ENCODE data around the gene NPTX1.

Gene NPTX1

DNA sequence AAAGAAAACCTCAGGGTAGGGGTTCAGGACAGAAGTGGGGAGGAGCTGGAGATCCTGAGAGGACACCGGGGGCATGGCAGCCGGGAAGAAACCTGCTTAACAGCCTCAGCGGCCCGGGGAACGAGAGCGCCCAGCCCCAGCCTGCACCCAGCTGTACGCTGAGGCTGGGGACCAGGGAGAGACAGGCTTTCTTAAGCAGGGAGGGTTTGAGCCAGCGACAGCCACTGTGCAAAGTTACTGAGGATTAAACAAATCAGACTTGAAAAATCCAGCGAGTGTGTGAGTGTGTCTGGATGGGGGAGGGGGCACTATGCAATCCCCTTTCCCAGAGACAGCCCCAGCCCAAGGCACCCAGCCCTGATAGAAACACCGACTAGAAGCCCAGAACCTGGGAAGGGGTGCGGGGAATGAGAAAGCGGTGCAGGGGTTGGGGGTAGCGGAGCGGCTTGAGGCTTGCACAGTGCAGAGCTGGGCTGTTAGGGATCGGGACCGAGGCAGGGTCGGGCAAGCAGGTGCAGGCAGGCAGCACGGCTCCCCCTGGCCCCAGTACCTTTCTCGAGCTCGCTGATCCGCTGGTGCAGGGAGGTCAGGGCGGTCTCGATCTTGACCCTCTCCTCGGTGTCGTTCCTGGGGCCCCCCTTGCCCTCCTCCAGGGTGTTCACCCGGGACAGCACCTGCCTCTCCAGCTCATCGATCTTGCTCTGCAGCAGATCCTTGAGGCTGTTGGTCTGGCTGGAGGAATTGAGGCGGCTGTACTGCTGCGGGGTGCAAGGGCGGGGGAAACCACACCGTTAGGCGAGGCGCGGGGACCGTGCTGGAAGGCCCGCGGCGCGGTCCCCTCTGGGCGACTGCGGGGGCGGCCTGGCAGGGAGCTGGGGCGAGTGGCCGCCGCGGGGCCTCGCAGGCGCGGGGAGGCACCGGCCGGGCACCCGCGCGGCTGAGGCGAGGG, 1.2 kb downstream of the NPTX1 start:
- Histone ChIP-seq H3K9me3 (ENCODE audit: insufficient read depth, low read length) (no peaks in the 10 kb centered on the region), H3K4me3 (ENCODE audit: insufficient read depth, low read length, poor library complexity, severe bottlenecking) (no peak overlapping the region), H3K27ac (ENCODE audit: low read depth, low read length) (no peak overlapping the region), H3K4me2 (ENCODE audit: low read depth, low read length, poor library complexity, severe bottlenecking) (no peak overlapping the region), H3K9me2 (replicated peaks; ENCODE audit: insufficient read depth, low read length) (no peaks in the 10 kb centered on the region), H4K20me1 (ENCODE audit: low read depth, low read length) (no peaks in the 10 kb centered on the region), H3K79me2 (ENCODE audit: insufficient read depth, low read length) (no peaks in the 10 kb centered on the region), H3F3A (ENCODE audit: insufficient read depth) (no peaks in the 10 kb centered on the region), H3K9ac (ENCODE audit: low read length) (no peak overlapping the region), H3K36me3 (ENCODE audit: low read length) (no peaks in the 10 kb centered on the region), H2AFZ (ENCODE audit: low read depth, low read length, severe bottlenecking) (no peak overlapping the region), H3K27me3 (ENCODE audit: low read length) (no peaks in the 10 kb centered on the region)
- TF ChIP-seq EZH2phosphoT487 (conservative IDR thresholded peaks at IDR 0.05; ENCODE audit: low read length) = no peak
- TF ChIP-seq, protein P1, sequence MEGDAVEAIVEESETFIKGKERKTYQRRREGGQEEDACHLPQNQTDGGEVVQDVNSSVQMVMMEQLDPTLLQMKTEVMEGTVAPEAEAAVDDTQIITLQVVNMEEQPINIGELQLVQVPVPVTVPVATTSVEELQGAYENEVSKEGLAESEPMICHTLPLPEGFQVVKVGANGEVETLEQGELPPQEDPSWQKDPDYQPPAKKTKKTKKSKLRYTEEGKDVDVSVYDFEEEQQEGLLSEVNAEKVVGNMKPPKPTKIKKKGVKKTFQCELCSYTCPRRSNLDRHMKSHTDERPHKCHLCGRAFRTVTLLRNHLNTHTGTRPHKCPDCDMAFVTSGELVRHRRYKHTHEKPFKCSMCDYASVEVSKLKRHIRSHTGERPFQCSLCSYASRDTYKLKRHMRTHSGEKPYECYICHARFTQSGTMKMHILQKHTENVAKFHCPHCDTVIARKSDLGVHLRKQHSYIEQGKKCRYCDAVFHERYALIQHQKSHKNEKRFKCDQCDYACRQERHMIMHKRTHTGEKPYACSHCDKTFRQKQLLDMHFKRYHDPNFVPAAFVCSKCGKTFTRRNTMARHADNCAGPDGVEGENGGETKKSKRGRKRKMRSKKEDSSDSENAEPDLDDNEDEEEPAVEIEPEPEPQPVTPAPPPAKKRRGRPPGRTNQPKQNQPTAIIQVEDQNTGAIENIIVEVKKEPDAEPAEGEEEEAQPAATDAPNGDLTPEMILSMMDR (IDR thresholded peaks at IDR 0.05; ENCODE audit: insufficient read depth, low read length, poor library complexity, severe bottlenecking) = no peak

- Histone ChIP-seq H3K9ac (ENCODE audit: low read length) (no peak overlapping the region), H3K4me3 (ENCODE audit: insufficient read depth, low read length, poor library complexity, severe bottlenecking) (no peak overlapping the region), H3K36me3 (ENCODE audit: low read length) (no peaks in the 10 kb centered on the region), H3K4me2 (ENCODE audit: low read depth, low read length, poor library complexity, severe bottlenecking) (no peak overlapping the region), H3K9me2 (replicated peaks; ENCODE audit: insufficient read depth, low read length) (no peaks in the 10 kb centered on the region), H3K27ac (ENCODE audit: low read depth, low read length) (no peak overlapping the region), H3K9me3 (ENCODE audit: insufficient read depth, low read length) (no peaks in the 10 kb centered on the region), H3K79me2 (ENCODE audit: insufficient read depth, low read length) (no peaks in the 10 kb centered on the region), H2AFZ (ENCODE audit: low read depth, low read length, severe bottlenecking) (no peak overlapping the region), H3K27me3 (ENCODE audit: low read length) (no peaks in the 10 kb centered on the region), H4K20me1 (ENCODE audit: low read depth, low read length) (no peaks in the 10 kb centered on the region), H3F3A (ENCODE audit: insufficient read depth) (no peaks in the 10 kb centered on the region)
- no peak for TF ChIP-seq EZH2phosphoT487 (conservative IDR thresholded peaks at IDR 0.05; ENCODE audit: low read length)
- TF ChIP-seq, protein P1 (IDR thresholded peaks at IDR 0.05; ENCODE audit: insufficient read depth, low read length, poor library complexity, severe bottlenecking) = peak; percentile 13
Observed at GRCh38 chr17:80474231-80474960, 2.0 kb downstream of the NPTX1 start.

GRCh38 chr17:80473701-80474100, 2.7 kb downstream of the NPTX1 start:
- H3K27ac ChIP-seq (ENCODE audit: low read depth, low read length) = no peak overlapping the region
- no peak overlapping the region for H2AFZ ChIP-seq (ENCODE audit: low read depth, low read length, severe bottlenecking)
- no peak overlapping the region for H3K4me3 ChIP-seq (ENCODE audit: insufficient read depth, low read length, poor library complexity, severe bottlenecking)
- H3K9ac ChIP-seq (ENCODE audit: low read length) = no peak overlapping the region
- H3K9me2 ChIP-seq (replicated peaks; ENCODE audit: insufficient read depth, low read length) = no peaks in the 10 kb centered on the region
- no peaks in the 10 kb centered on the region for H4K20me1 ChIP-seq (ENCODE audit: low read depth, low read length)
- no peaks in the 10 kb centered on the region for H3K79me2 ChIP-seq (ENCODE audit: insufficient read depth, low read length)
- H3K4me2 ChIP-seq (ENCODE audit: low read depth, low read length, poor library complexity, severe bottlenecking) = no peak overlapping the region
- H3K36me3 ChIP-seq (ENCODE audit: low read length) = no peaks in the 10 kb centered on the region
- TF ChIP-seq EZH2phosphoT487 (conservative IDR thresholded peaks at IDR 0.05; ENCODE audit: low read length) = no peak
- TF ChIP-seq, protein P1 (IDR thresholded peaks at IDR 0.05; ENCODE audit: insufficient read depth, low read length, poor library complexity, severe bottlenecking) = no peak
- no peaks in the 10 kb centered on the region for H3F3A ChIP-seq (ENCODE audit: insufficient read depth)
- H3K27me3 ChIP-seq (ENCODE audit: low read length) = no peaks in the 10 kb centered on the region
- H3K9me3 ChIP-seq (ENCODE audit: insufficient read depth, low read length) = no peaks in the 10 kb centered on the region
